Small intestine (tissue), 7 donors: ENCODE measurements around the gene NDUFB4. TPM values are rescaled to one million over a fixed set of nuclear protein-coding genes. Genes with fewer than 3 reads are reported as not detected.

Source experiments
- DNase-seq, 2 donors: peaks; one replicate each; pipeline versions ENCODE4 v3.0.0 to v3.0.0-alpha.2; 2013
- FAIRE-seq: peaks from 2 replicates; lab custom pipeline; 2012; peaks lifted over from hg19 to GRCh38; lab: Jason Lieb, UNC
- H3K27ac ChIP-seq, 3 donors: one replicate each; pipeline ENCODE4 v1.5.1; 2013; ENCODE audit warnings: low read length in 2 of 3, mild to moderate bottlenecking in 2 of 3, control low read depth in 1 of 3, inconsistent platforms in 1 of 3, low read depth in 1 of 3, moderate library complexity in 1 of 3
- H3K27me3 ChIP-seq, 3 donors: one replicate each; pipeline ENCODE4 v1.6.1; 2013; ENCODE audit warnings: low read length in 3 of 3, inconsistent platforms in 1 of 3; ENCODE audit not compliant: control insufficient read depth in 3 of 3, insufficient read depth in 3 of 3
- H3K36me3 ChIP-seq, 3 donors: one replicate each; pipeline ENCODE4 v1.6.1; 2013; ENCODE audit warnings: low read length in 3 of 3, inconsistent platforms in 1 of 3, low read depth in 1 of 3, mild to moderate bottlenecking in 1 of 3, moderate library complexity in 1 of 3; ENCODE audit not compliant: control insufficient read depth in 3 of 3, insufficient read depth in 2 of 3
- H3K4me1 ChIP-seq, 3 donors: one replicate each; pipeline ENCODE4 v1.6.1; 2013; ENCODE audit warnings: low read length in 2 of 3, inconsistent platforms in 1 of 3, low read depth in 1 of 3, mild to moderate bottlenecking in 1 of 3, moderate library complexity in 1 of 3; ENCODE audit not compliant: control insufficient read depth in 3 of 3, insufficient read depth in 2 of 3
- H3K4me3 ChIP-seq, 3 donors: one replicate each; pipeline ENCODE4 v1.5.1; 2013; ENCODE audit warnings: low read length in 3 of 3, control low read depth in 1 of 3, inconsistent platforms in 1 of 3, low read depth in 1 of 3, mild to moderate bottlenecking in 1 of 3, moderate library complexity in 1 of 3
- H3K9me3 ChIP-seq, 2 donors: one replicate each; pipeline ENCODE4 v1.6.1; 2013; ENCODE audit warnings: low read depth in 1 of 2, low read length in 1 of 2; ENCODE audit not compliant: control insufficient read depth in 2 of 2, insufficient read depth in 1 of 2
- WGBS, 3 donors: extraction: QIAGEN DNeasy Blood & Tissue Kit; methylation state at CpG; one replicate each; pipeline ENCODE4 v1.1.7; 2013; 5-methylcytosine and 5-hydroxymethylcytosine counted together
- polyA plus RNA-seq, 4 donors: library from polyadenylated mRNA; stranded (reverse) in 3 of 4; unstranded in 1 of 4; fragments of 200-250 nt in 3 of 4; fragments of 120-200 nt in 1 of 4; gene quantifications; one replicate each; pipeline versions ENCODE4 v1.2.1 to v1.2.3, GENCODE V29; 2013
- donor health status: healthy with polysubstance abuse.
- donor health status: control.
- donor health status: control.
- donor health status: Bipolar disorder and iron deficiency.
- donor health status: healthy.

The NDUFB4 gene
- polyA plus RNA-seq, 4 donors = 159 to 263 (median 251) TPM

GRCh38 chr3:120558771-120559241 lies 37.3 kb upstream of the NDUFB4 start:
- FAIRE-seq (no peak), DNase-seq (peak; percentile 81 to 91)
- Histone ChIP-seq H3K9me3 (no peaks in the 10 kb centered on the region), H3K4me3 (peak overlapping the region in 2 of 3 donors; percentile 50 to 53), H3K4me1 (peaks cover 2 to 7% (median 2%) of the 10 kb centered on the region in 3 donors), H3K36me3 (no peaks in the 10 kb centered on the region), H3K27me3 (no peaks in the 10 kb centered on the region), H3K27ac (peak overlapping the region in 2 of 3 donors; percentile 56 to 69)
- 1 to 2% (median 2%) methylated on average over 17 of the region's 17 CpGs for WGBS, 3 donors

GRCh38 chr3:120559242-120560061 lies 36.7 kb upstream of the NDUFB4 start:
- Histone ChIP-seq H3K9me3 (no peaks in the 10 kb centered on the region), H3K27me3 (no peaks in the 10 kb centered on the region), H3K4me1 (peaks cover 2 to 7% (median 2%) of the 10 kb centered on the region in 3 donors), H3K4me3 (peak overlapping the region in 2 of 3 donors; percentile 31 to 50), H3K27ac (peak overlapping the region; percentile 14 to 56 (median 46)), H3K36me3 (no peaks in the 10 kb centered on the region)
- DNase-seq = no peak
- no peak for FAIRE-seq
- 7 to 16% (median 11%) methylated on average over 15 of the region's 15 CpGs for WGBS, 3 donors

GRCh38 chr3:120560304-120561250 lies 35.6 kb upstream of the NDUFB4 start:
- FAIRE-seq = no peak
- peaks cover 2 to 7% (median 2%) of the 10 kb centered on the region in 3 donors for H3K4me1 ChIP-seq
- no peak overlapping the region for H3K27ac ChIP-seq

GRCh38 chr3:120561251-120562045 lies 34.7 kb upstream of the NDUFB4 start:
- Histone ChIP-seq H3K36me3 (no peaks in the 10 kb centered on the region), H3K4me1 (peaks cover 1 to 7% (median 2%) of the 10 kb centered on the region in 3 donors), H3K27ac (no peak overlapping the region), H3K9me3 (no peaks in the 10 kb centered on the region), H3K4me3 (no peak overlapping the region), H3K27me3 (no peaks in the 10 kb centered on the region)
- DNase-seq = peak; percentile 65 to 75
- no peak for FAIRE-seq
- WGBS, 3 donors = 30 to 35% (median 35%) methylated on average over 10 of the region's 10 CpGs

More at GRCh38 chr3:120560304-120561250, 35.6 kb upstream of the NDUFB4 start:
- 83 to 90% (median 85%) methylated on average over 12 of the region's 12 CpGs for WGBS, 3 donors
- H3K4me3 ChIP-seq = no peak overlapping the region
- no peaks in the 10 kb centered on the region for H3K9me3 ChIP-seq
- no peaks in the 10 kb centered on the region for H3K36me3 ChIP-seq
- DNase-seq = no peak
- no peaks in the 10 kb centered on the region for H3K27me3 ChIP-seq

- Histone ChIP-seq H3K36me3 (no peaks in the 10 kb centered on the region), H3K27me3 (no peaks in the 10 kb centered on the region), H3K4me1 (peaks cover 0 to 7% (median 0%) of the 10 kb centered on the region in 3 donors), H3K9me3 (no peaks in the 10 kb centered on the region), H3K27ac (no peak overlapping the region), H3K4me3 (no peak overlapping the region)
- WGBS, 3 donors = 84 to 89% (median 84%) methylated on average over 5 of the region's 5 CpGs
- no peak for FAIRE-seq
- no peak for DNase-seq
These were observed 32.6 kb upstream of the NDUFB4 start for GRCh38 chr3:120563356-120564022.

GRCh38 chr3:120566243-120566975 lies 29.7 kb upstream of the NDUFB4 start:
- FAIRE-seq (no peak), DNase-seq (peak; percentile 25 to 64)
- 12 to 62% (median 37%) methylated on average over 4 of the region's 4 CpGs for WGBS, 3 donors
- H3K27me3 ChIP-seq = no peaks in the 10 kb centered on the region
- no peak overlapping the region for H3K27ac ChIP-seq
- no peaks in the 10 kb centered on the region for H3K36me3 ChIP-seq
- no peaks in the 10 kb centered on the region for H3K9me3 ChIP-seq
- no peak overlapping the region for H3K4me3 ChIP-seq
- no peaks in the 10 kb centered on the region for H3K4me1 ChIP-seq
